Thyroid gland (tissue), 4 donors: ENCODE measurements around the gene FCGBP.

ENCODE experiments used
- POLR2A ChIP-seq, 2 donors: fragments of 450-650 bp; IDR thresholded peaks; one replicate each; pipeline ENCODE4 v1.6.1; 2017; ENCODE audit warnings: antibody characterized with exemption in 2 of 2, mild to moderate bottlenecking in 2 of 2, moderate library complexity in 1 of 2
- TF ChIP-seq, protein P1 (sequence below), 6 experiments: fragments of 200-600 bp in 3 of 6; fragments of 450-650 bp in 3 of 6; sonication (generic) in 3 of 6; IDR thresholded peaks; one replicate each; pipeline ENCODE4 v1.5.1; 2016 to 2019; ENCODE audit warnings: antibody characterized with exemption in 6 of 6, mild to moderate bottlenecking in 2 of 6, inconsistent platforms in 1 of 6, moderate library complexity in 1 of 6

DNA sequence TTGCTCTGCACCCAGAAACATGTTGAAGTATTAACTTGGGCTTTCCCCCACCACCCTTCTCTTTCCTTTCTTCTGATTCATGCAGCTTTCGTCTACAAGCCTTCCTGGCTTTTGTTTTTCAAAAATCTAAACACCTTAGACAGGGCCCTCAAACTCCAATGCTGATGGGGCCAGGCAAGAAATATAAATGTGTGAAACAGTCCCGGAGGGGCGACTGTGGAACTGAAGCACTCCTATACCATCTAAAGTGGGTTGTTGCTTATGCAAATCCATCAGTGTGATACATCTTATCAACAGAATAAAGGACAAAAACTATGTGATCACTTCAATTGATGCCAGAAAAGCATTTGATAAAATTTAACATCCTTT, 6.1 kb downstream of the FCGBP start:
- TF ChIP-seq, protein P1, sequence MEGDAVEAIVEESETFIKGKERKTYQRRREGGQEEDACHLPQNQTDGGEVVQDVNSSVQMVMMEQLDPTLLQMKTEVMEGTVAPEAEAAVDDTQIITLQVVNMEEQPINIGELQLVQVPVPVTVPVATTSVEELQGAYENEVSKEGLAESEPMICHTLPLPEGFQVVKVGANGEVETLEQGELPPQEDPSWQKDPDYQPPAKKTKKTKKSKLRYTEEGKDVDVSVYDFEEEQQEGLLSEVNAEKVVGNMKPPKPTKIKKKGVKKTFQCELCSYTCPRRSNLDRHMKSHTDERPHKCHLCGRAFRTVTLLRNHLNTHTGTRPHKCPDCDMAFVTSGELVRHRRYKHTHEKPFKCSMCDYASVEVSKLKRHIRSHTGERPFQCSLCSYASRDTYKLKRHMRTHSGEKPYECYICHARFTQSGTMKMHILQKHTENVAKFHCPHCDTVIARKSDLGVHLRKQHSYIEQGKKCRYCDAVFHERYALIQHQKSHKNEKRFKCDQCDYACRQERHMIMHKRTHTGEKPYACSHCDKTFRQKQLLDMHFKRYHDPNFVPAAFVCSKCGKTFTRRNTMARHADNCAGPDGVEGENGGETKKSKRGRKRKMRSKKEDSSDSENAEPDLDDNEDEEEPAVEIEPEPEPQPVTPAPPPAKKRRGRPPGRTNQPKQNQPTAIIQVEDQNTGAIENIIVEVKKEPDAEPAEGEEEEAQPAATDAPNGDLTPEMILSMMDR (IDR thresholded peaks at IDR 0.05) = no peak
- no peak for TF ChIP-seq POLR2A (IDR thresholded peaks at IDR 0.05)
